Measurements from ENCODE around the gene HOXD8. TPM values are rescaled to one million over a fixed set of nuclear protein-coding genes. Genes with fewer than 3 reads are reported as not detected.

Gene HOXD8
- total RNA-seq, 1 experiment from 2014 or later: not detected

DNA sequence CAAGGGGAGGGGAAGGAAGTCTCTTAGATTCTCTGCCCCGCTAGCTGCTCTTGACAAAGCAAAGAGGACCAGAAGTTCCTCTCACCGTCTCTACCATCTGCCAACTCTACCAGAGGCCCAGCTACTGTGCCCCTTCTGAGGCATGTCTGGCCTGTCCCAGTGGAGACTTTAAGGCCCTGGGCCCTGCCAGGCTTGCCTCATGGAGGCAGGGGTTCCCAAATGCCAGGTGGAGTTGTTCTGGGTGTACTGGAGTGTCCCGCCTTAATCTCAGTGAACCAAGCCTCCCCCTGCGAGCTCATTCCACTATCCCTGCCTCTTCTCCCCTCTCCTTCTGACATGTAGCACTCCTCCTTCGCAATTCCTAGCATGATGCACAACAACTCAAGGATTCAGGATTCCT, 27.7 kb upstream of the HOXD8 start:
- no peak for DNase-seq (ENCODE audit: low read depth, low spot score)
- CTCF ChIA-PET: no interaction called here
- no TSS peak for BruUV-seq (replicated peaks)

DNA sequence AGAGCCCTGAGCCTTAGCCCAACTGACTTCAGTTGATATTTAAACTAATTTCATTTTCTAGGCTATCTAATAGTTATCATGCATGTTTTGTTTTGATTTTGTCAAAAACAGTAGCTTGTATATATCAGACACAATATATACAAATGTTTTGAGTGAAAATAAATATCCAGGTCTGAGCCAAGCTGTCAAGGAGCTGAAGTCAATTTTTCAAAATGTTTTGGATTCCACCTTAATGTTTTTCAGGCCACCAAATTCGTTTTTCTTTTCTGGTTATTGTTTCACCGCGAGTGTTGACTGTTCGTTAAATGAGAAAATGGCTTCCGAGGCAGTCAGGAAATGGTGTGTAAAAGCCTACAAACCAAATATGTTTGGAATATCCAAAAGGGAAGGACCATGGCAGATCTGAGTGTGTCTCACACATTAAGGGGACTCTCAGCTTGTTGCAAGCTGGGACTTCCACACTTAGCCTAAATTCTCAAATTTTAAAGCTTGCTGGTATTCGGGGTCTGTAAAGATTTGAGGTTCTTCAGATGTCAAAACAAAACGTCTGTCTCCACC, 27.1 kb upstream of the HOXD8 start:
- Histone ChIP-seq H3K4me1 (ENCODE audit: control insufficient read depth, insufficient read depth, low read length) (peaks cover 11% of the 10 kb centered on the region), H3K36me3 (ENCODE audit: control insufficient read depth, insufficient read depth, low read length) (no peaks in the 10 kb centered on the region), H3K4me3 (ENCODE audit: low read depth in 2 of 2, low read length in 2 of 2) (no peak overlapping the region), H3K27ac (ENCODE audit: low read length) (no peak overlapping the region), H3K9me3 (ENCODE audit: control insufficient read depth, insufficient read depth, low read depth, low read length) (no peaks in the 10 kb centered on the region), H3K27me3 (ENCODE audit: control insufficient read depth, insufficient read depth, low read length) (peaks cover 3% of the 10 kb centered on the region)
- BruUV-seq (replicated peaks): no TSS peak
- TF ChIP-seq SIN3A (IDR thresholded peaks at IDR 0.05; ENCODE audit: borderline replicate concordance, insufficient read depth, low read depth, low read length) (no peak), TCF7L2 (IDR thresholded peaks at IDR 0.05; ENCODE audit: low read depth, low read length) (no peak), POLR2AphosphoS5 (IDR thresholded peaks at IDR 0.05; ENCODE audit: low read depth, low read length) (no peak)
- TF ChIP-seq, protein P1, sequence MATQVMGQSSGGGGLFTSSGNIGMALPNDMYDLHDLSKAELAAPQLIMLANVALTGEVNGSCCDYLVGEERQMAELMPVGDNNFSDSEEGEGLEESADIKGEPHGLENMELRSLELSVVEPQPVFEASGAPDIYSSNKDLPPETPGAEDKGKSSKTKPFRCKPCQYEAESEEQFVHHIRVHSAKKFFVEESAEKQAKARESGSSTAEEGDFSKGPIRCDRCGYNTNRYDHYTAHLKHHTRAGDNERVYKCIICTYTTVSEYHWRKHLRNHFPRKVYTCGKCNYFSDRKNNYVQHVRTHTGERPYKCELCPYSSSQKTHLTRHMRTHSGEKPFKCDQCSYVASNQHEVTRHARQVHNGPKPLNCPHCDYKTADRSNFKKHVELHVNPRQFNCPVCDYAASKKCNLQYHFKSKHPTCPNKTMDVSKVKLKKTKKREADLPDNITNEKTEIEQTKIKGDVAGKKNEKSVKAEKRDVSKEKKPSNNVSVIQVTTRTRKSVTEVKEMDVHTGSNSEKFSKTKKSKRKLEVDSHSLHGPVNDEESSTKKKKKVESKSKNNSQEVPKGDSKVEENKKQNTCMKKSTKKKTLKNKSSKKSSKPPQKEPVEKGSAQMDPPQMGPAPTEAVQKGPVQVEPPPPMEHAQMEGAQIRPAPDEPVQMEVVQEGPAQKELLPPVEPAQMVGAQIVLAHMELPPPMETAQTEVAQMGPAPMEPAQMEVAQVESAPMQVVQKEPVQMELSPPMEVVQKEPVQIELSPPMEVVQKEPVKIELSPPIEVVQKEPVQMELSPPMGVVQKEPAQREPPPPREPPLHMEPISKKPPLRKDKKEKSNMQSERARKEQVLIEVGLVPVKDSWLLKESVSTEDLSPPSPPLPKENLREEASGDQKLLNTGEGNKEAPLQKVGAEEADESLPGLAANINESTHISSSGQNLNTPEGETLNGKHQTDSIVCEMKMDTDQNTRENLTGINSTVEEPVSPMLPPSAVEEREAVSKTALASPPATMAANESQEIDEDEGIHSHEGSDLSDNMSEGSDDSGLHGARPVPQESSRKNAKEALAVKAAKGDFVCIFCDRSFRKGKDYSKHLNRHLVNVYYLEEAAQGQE (IDR thresholded peaks at IDR 0.05; ENCODE audit: insufficient read depth in 1 of 2, low read depth in 2 of 2, low read length in 1 of 2): no peak
- TF ChIP-seq, protein P2, sequence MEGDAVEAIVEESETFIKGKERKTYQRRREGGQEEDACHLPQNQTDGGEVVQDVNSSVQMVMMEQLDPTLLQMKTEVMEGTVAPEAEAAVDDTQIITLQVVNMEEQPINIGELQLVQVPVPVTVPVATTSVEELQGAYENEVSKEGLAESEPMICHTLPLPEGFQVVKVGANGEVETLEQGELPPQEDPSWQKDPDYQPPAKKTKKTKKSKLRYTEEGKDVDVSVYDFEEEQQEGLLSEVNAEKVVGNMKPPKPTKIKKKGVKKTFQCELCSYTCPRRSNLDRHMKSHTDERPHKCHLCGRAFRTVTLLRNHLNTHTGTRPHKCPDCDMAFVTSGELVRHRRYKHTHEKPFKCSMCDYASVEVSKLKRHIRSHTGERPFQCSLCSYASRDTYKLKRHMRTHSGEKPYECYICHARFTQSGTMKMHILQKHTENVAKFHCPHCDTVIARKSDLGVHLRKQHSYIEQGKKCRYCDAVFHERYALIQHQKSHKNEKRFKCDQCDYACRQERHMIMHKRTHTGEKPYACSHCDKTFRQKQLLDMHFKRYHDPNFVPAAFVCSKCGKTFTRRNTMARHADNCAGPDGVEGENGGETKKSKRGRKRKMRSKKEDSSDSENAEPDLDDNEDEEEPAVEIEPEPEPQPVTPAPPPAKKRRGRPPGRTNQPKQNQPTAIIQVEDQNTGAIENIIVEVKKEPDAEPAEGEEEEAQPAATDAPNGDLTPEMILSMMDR (IDR thresholded peaks at IDR 0.05): no peak
- CTCF ChIA-PET: no interaction called here
- DNase-seq (ENCODE audit: low read depth, low spot score): no peak
- intact Hi-C loops (cut with micrococcal nuclease; ENCODE audit: unreplicated experiment): no loop called here
- in situ Hi-C loops (cut with HindIII; ENCODE audit: low pct_unique_long_range_greater_than_20kb, low sequenced_read_pairs): no loop called here
- POLR2A ChIA-PET: no interaction called here
- no peak for ATAC-seq

More for the DNA sequence above, 27.7 kb upstream of the HOXD8 start:
- Histone ChIP-seq H3K27ac (ENCODE audit: low read length) (no peak overlapping the region), H3K4me1 (ENCODE audit: control insufficient read depth, insufficient read depth, low read length) (peaks cover 13% of the 10 kb centered on the region), H3K27me3 (ENCODE audit: control insufficient read depth, insufficient read depth, low read length) (peaks cover 3% of the 10 kb centered on the region), H3K9me3 (ENCODE audit: control insufficient read depth, insufficient read depth, low read depth, low read length) (no peaks in the 10 kb centered on the region), H3K36me3 (ENCODE audit: control insufficient read depth, insufficient read depth, low read length) (no peaks in the 10 kb centered on the region), H3K4me3 (ENCODE audit: low read depth in 2 of 2, low read length in 2 of 2) (no peak overlapping the region)
- POLR2A ChIA-PET: no interaction called here
- intact Hi-C loops (cut with micrococcal nuclease; ENCODE audit: unreplicated experiment): no loop called here
- in situ Hi-C loops (cut with HindIII; ENCODE audit: low pct_unique_long_range_greater_than_20kb, low sequenced_read_pairs): no loop called here
- ATAC-seq: no peak
- no peak for TF ChIP-seq TCF7L2 (IDR thresholded peaks at IDR 0.05; ENCODE audit: low read depth, low read length)
- TF ChIP-seq SIN3A (IDR thresholded peaks at IDR 0.05; ENCODE audit: borderline replicate concordance, insufficient read depth, low read depth, low read length): no peak

DNA sequence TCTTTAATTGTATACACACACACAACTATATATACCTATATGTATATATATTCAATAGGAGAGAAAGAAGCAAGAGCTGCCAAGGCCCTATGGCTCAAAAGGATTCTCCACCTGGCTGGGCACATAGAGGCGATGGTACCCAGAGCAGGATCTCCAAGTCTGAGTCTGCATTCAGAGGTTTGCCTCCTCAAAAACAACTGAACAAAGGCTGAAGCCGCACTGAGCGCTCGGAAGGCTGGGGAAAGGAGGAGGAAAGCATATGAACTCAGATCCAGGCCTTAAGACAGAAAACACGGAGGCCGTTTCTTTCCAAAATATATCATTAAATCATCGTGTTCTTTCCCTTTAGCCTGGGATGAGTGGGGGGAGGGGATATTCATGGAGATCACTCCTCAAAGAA, 26.3 kb upstream of the HOXD8 start:
- H3K36me3 ChIP-seq (ENCODE audit: control insufficient read depth, insufficient read depth, low read length): no peaks in the 10 kb centered on the region
- no peak overlapping the region for H3K4me3 ChIP-seq (ENCODE audit: low read depth in 2 of 2, low read length in 2 of 2)
- H3K9me3 ChIP-seq (ENCODE audit: control insufficient read depth, insufficient read depth, low read depth, low read length): no peaks in the 10 kb centered on the region
- in situ Hi-C loops (cut with HindIII; ENCODE audit: low pct_unique_long_range_greater_than_20kb, low sequenced_read_pairs): no loop called here
- ChIA-PET CTCF (no interaction called here), POLR2A (interaction anchor here (0.6 kb wide), 1 partner anchor 327 kb away, joined by 4 read pairs; no protein-coding TSS in a partner anchor)
- peaks cover 8% of the 10 kb centered on the region for H3K4me1 ChIP-seq (ENCODE audit: control insufficient read depth, insufficient read depth, low read length)
- no TSS peak for BruUV-seq (replicated peaks)
- H3K27me3 ChIP-seq (ENCODE audit: control insufficient read depth, insufficient read depth, low read length): peaks cover 3% of the 10 kb centered on the region
- TF ChIP-seq, protein P1 (IDR thresholded peaks at IDR 0.05; ENCODE audit: insufficient read depth in 1 of 2, low read depth in 2 of 2, low read length in 1 of 2): no peak
- TF ChIP-seq TCF7L2 (IDR thresholded peaks at IDR 0.05; ENCODE audit: low read depth, low read length) (no peak), SIN3A (IDR thresholded peaks at IDR 0.05; ENCODE audit: borderline replicate concordance, insufficient read depth, low read depth, low read length) (no peak), POLR2AphosphoS5 (IDR thresholded peaks at IDR 0.05; ENCODE audit: low read depth, low read length) (no peak)
- TF ChIP-seq, protein P2 (IDR thresholded peaks at IDR 0.05): no peak
- no peak for ATAC-seq
- intact Hi-C loops (cut with micrococcal nuclease; ENCODE audit: unreplicated experiment): no loop called here
- no peak for DNase-seq (ENCODE audit: low read depth, low spot score)
- H3K27ac ChIP-seq (ENCODE audit: low read length): no peak overlapping the region
